B cell (primary cell): ENCODE measurements around the gene SFXN5. TPM values are rescaled to one million over a fixed set of nuclear protein-coding genes. Genes with fewer than 3 reads are reported as not detected.

Experiments used
- ATAC-seq: fragments of 200-7000 bp; cut with Tn5 transposase; one replicate; pipeline ENCODE4 v1.10.0; 2021; ENCODE audit warnings: low read depth, mild to moderate bottlenecking, moderate number of reproducible peaks, moderate library complexity
- CTCF ChIA-PET: fragments of 350-600 bp; sonication (Branson Sonifier 250); formaldehyde crosslinking; loops from one replicate; lab custom pipeline; 2021; ENCODE audit warnings: antibody characterized with exemption, inconsistent platforms; lab: Charles Lee
- POLR2A ChIA-PET: fragments of 350-600 bp; sonication (Branson Sonifier 250); formaldehyde crosslinking; loops from one replicate; lab custom pipeline; 2021; ENCODE audit warnings: antibody characterized with exemption; lab: Charles Lee
- DNase-seq: peaks from one replicate; pipeline ENCODE4 v3.0.0; 2013
- H2AFZ ChIP-seq: 2 replicates; pipeline ENCODE4 v1.6.1; 2012; ENCODE audit warnings: mild to moderate bottlenecking, low read depth, low read length; ENCODE audit not compliant: insufficient read depth, poor library complexity, severe bottlenecking
- H3K27ac ChIP-seq, 2 donors: 1 replicate in 1 of 2; 2 replicates in 1 of 2; pipeline ENCODE4 v1.5.1; 2012 to 2013; ENCODE audit warnings: low read length in 2 of 2, mild to moderate bottlenecking in 2 of 2, moderate library complexity in 1 of 2
- H3K27me3 ChIP-seq, 4 experiments: fragments of 200-600 bp in 1 of 4; sonication (generic) in 1 of 4; replicated peaks in 1 of 4; 1 replicate in 2 of 4; 2 replicates in 2 of 4; pipeline versions ENCODE4 v1.6.1 to v1.7.0; 2013 to 2016; ENCODE audit warnings: low read length in 3 of 4, mild to moderate bottlenecking in 2 of 4, mixed read lengths in 1 of 4, moderate library complexity in 1 of 4; ENCODE audit not compliant: insufficient read depth in 4 of 4, control insufficient read depth in 3 of 4; ENCODE audit errors: control extremely low read depth in 1 of 4
- H3K36me3 ChIP-seq, 2 experiments: replicated peaks in 1 of 2; 1 replicate in 1 of 2; 2 replicates in 1 of 2; pipeline versions ENCODE4 v1.6.1 to v1.7.1; 2013; ENCODE audit warnings: low read length in 1 of 2; ENCODE audit not compliant: insufficient read depth in 2 of 2, control insufficient read depth in 1 of 2; ENCODE audit errors: control extremely low read depth in 1 of 2, extremely low read depth in 1 of 2
- H3K4me1 ChIP-seq, 2 donors: fragments of 200-600 bp in 1 of 2; sonication (generic) in 1 of 2; 1 replicate in 1 of 2; 2 replicates in 1 of 2; pipeline versions ENCODE4 v1.5.1 to v1.6.1; 2013 to 2017; ENCODE audit warnings: low read length in 2 of 2; ENCODE audit not compliant: control insufficient read depth in 2 of 2, insufficient read depth in 2 of 2
- H3K4me2 ChIP-seq: replicated peaks from 2 replicates; pipeline ENCODE3; 2012; ENCODE audit warnings: mild to moderate bottlenecking, low read depth, low read length; ENCODE audit not compliant: poor library complexity, severe bottlenecking
- H3K4me3 ChIP-seq, 5 experiments: fragments of 200-600 bp in 1 of 5; sonication (generic) in 1 of 5; 1 replicate in 3 of 5; 2 replicates in 2 of 5; pipeline versions ENCODE4 v1.5.1 to v1.7.0; 2011 to 2016; ENCODE audit warnings: low read length in 4 of 5, mild to moderate bottlenecking in 4 of 5, low read depth in 2 of 5, control low read depth in 1 of 5, moderate library complexity in 1 of 5; ENCODE audit not compliant: insufficient read depth in 1 of 5; ENCODE audit errors: control extremely low read depth in 1 of 5, extremely low read depth in 1 of 5
- H3K79me2 ChIP-seq: fragments of 200-600 bp; sonication (generic); one replicate; pipeline ENCODE4 v1.6.0; 2016; ENCODE audit warnings: low read length; ENCODE audit not compliant: control insufficient read depth, insufficient read depth
- H3K9ac ChIP-seq: fragments of 200-600 bp; sonication (generic); 2 replicates; pipeline ENCODE4 v1.6.1; 2017; ENCODE audit warnings: mild to moderate bottlenecking, low read length, moderate library complexity
- H3K9me3 ChIP-seq, 3 donors: one replicate each; pipeline versions ENCODE4 v1.6.1 to v1.7.1; 2013; ENCODE audit warnings: low read length in 2 of 3; ENCODE audit not compliant: control insufficient read depth in 2 of 3, insufficient read depth in 1 of 3; ENCODE audit errors: control extremely low read depth in 1 of 3
- H4K20me1 ChIP-seq: 2 replicates; pipeline ENCODE4 v1.6.0; 2012; ENCODE audit warnings: mild to moderate bottlenecking, low read length; ENCODE audit not compliant: insufficient read depth, control insufficient read depth, poor library complexity, severe bottlenecking
- H3K27ac Mint-ChIP-seq: one replicate; pipeline ENCODE4 v1.8.0; 2021; ENCODE audit warnings: mixed read lengths
- H3K27me3 Mint-ChIP-seq: one replicate; pipeline ENCODE4 v1.8.0; 2021; ENCODE audit warnings: mixed read lengths
- H3K4me1 Mint-ChIP-seq: one replicate; pipeline ENCODE4 v1.8.0; 2021; ENCODE audit warnings: mixed read lengths
- H3K4me3 Mint-ChIP-seq: one replicate; pipeline ENCODE4 v1.8.0; 2021; ENCODE audit warnings: mixed read lengths
- H3K9me3 Mint-ChIP-seq: one replicate; pipeline ENCODE4 v1.8.0; 2022; ENCODE audit warnings: mixed read lengths; ENCODE audit not compliant: insufficient read depth
- EZH2 ChIP-seq: IDR thresholded peaks from 2 replicates; pipeline ENCODE4 v1.6.1; 2012; ENCODE audit warnings: borderline replicate concordance, low read depth, mild to moderate bottlenecking, moderate library complexity, low read length; ENCODE audit not compliant: insufficient read depth, poor library complexity, severe bottlenecking
- WGBS: methylation state at CpG from one replicate; pipeline ENCODE4 v1.1.5; 2013; ENCODE audit warnings: missing lambda C conversion rate; ENCODE audit not compliant: insufficient coverage; 5-methylcytosine and 5-hydroxymethylcytosine counted together
- intact Hi-C: fragments of 100-400 bp; cut with micrococcal nuclease; formaldehyde crosslinking; loops from one replicate; pipeline ENCODE4 v1.10.0; 2022
- polyA plus RNA-seq: library from polyadenylated mRNA; depleted of rRNA; stranded (reverse); fragments of >200 nt; gene quantifications from 2 replicates; pipeline ENCODE4 v1.2.3, GENCODE V29; 2012
- total RNA-seq, 2 donors: library from RNA; stranded (reverse); fragments of 120-200 nt in 1 of 2; gene quantifications; 1 replicate in 1 of 2; 2 replicates in 1 of 2; pipeline versions ENCODE4 v1.2.3 to v1.2.4, GENCODE V29; 2013 to 2022
- TF ChIP-seq, protein P1 (sequence below): fragments of 200-600 bp; IDR thresholded peaks from one replicate; pipeline ENCODE4 v1.8.0; 2022; ENCODE audit warnings: antibody characterized with exemption, mild to moderate bottlenecking

SFXN5 gene
- total and polyA plus RNA-seq, 2 donors (not counting 1 experiment from before 2014, with no cell fraction given): 8.0 to 16.9 TPM

DNA sequence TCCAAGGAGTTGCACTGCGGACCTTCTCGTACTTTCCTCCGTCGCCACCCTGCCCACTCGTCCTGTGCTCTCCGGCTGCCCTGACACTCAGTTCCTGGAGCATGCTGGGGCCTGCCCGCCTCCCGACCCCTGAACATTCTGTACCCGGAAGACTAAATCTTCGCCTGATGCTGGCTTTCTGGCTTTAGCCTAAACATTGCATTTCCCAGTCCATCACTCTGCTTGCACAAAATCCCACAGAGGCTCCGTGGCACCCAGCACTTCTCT lies 550 bp upstream of the SFXN5 start:
- ChIA-PET CTCF (interaction anchor here (1.0 to 2.5 kb wide), 3 partner anchors 105 to 141 kb away, joined by 3 to 11 read pairs (median 5); partner anchors contain the start of gene SMYD5), POLR2A (interaction anchor here (0.9 to 1.5 kb wide), 2 partner anchors 40 to 162 kb away, joined by 3 to 13 read pairs; partner anchors contain the start of genes CCT7, PRADC1 and RAB11FIP5)
- Histone ChIP-seq H3K4me1 (peaks cover 6 to 17% of the 10 kb centered on the region in 2 donors), H2AFZ (peak overlapping the region; percentile 96), H3K4me3 (peak overlapping the region; percentile 41 to 99 (median 86)), H3K27me3 (no peaks in the 10 kb centered on the region), H3K4me2 (peak overlapping the region; percentile 98), H3K9me3 (no peaks in the 10 kb centered on the region), H4K20me1 (no peaks in the 10 kb centered on the region), H3K27ac (no peak overlapping the region), H3K36me3 (no peaks in the 10 kb centered on the region), H3K79me2 (peaks cover 11% of the 10 kb centered on the region), H3K9ac (peak overlapping the region; percentile 96)
- ATAC-seq (no peak), DNase-seq (no peak)
- Mint-ChIP-seq H3K4me3 (peak overlapping the region; percentile 93), H3K4me1 (peaks cover 24% of the 10 kb centered on the region), H3K27me3 (no peaks in the 10 kb centered on the region), H3K27ac (peak overlapping the region; percentile 95), H3K9me3 (no peaks in the 10 kb centered on the region)
- 38% methylated on average over 11 of the region's 11 CpGs for WGBS
- intact Hi-C loops: loop anchor here (5.0 kb wide), 1 partner anchor 90 kb away; no protein-coding TSS in a partner anchor
- TF ChIP-seq EZH2: no peak
- TF ChIP-seq, protein P1, sequence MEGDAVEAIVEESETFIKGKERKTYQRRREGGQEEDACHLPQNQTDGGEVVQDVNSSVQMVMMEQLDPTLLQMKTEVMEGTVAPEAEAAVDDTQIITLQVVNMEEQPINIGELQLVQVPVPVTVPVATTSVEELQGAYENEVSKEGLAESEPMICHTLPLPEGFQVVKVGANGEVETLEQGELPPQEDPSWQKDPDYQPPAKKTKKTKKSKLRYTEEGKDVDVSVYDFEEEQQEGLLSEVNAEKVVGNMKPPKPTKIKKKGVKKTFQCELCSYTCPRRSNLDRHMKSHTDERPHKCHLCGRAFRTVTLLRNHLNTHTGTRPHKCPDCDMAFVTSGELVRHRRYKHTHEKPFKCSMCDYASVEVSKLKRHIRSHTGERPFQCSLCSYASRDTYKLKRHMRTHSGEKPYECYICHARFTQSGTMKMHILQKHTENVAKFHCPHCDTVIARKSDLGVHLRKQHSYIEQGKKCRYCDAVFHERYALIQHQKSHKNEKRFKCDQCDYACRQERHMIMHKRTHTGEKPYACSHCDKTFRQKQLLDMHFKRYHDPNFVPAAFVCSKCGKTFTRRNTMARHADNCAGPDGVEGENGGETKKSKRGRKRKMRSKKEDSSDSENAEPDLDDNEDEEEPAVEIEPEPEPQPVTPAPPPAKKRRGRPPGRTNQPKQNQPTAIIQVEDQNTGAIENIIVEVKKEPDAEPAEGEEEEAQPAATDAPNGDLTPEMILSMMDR: no peak

DNA sequence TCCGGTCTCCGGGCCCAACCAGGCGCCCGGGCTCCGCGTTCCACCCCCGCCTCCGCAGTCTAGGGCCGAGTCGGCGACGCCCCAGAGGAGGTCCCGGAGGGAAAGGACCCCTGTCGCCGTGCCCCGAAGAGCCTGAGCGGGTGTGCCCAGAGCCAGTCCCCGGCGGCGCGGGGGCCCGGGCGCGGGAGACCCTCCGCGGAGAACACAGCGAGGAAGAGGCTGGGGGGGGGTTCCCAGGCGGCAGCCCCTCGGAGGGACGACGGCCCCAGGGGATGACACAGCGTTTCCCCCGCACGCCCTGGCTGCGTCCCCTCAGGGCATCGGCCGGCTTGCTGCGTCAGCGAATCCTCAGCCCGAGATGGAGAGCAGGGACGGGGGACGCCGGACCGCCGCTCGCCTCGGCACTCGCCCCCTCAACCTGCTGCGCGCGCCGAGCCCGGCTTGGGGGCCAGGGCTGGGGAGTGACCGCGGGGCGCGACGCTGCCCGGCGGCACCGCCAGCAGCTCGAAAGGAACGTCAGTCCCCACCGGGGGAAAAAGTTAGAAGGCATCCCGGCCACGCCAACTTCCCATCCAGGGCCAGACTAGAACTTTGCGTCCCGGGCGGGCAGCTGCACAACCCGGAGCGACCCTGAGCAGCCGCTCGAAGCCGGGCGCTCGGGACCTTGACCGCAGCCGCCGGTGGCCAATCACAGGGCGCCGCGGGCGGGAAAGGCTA lies 711 bp downstream of the SFXN5 start:
- intact Hi-C loops: loop anchor here (1.0 to 5.0 kb wide), 7 partner anchors 42 to 214 kb away; partner anchors contain the start of genes FBXO41, PRADC1 and SMYD5
- Histone ChIP-seq H3K4me2 (peak overlapping the region; percentile 98), H3K9me3 (no peaks in the 10 kb centered on the region), H3K36me3 (no peaks in the 10 kb centered on the region), H3K9ac (peak overlapping the region; percentile 96), H4K20me1 (no peaks in the 10 kb centered on the region), H2AFZ (peak overlapping the region; percentile 96), H3K27me3 (no peaks in the 10 kb centered on the region), H3K4me3 (peak overlapping the region; percentile 26 to 99 (median 86)), H3K79me2 (peaks cover 14% of the 10 kb centered on the region), H3K4me1 (peaks cover 6 to 17% of the 10 kb centered on the region in 2 donors), H3K27ac (peak overlapping the region in 1 of 2 donors; percentile 84)
- H3K27me3 Mint-ChIP-seq: no peaks in the 10 kb centered on the region
- H3K4me3 Mint-ChIP-seq: peak overlapping the region; percentile 93
- ChIA-PET CTCF (interaction anchor here (0.5 to 2.9 kb wide), 4 partner anchors 11 to 178 kb away, joined by 3 to 14 read pairs (median 8); partner anchors contain the start of gene SMYD5), POLR2A (interaction anchor here (1.5 kb wide), 1 partner anchor 163 kb away, joined by 13 read pairs; the partner anchor contains the start of genes CCT7 and PRADC1)
- WGBS: under 1% methylated on average over 83 of the region's 83 CpGs
- H3K4me1 Mint-ChIP-seq: peaks cover 24% of the 10 kb centered on the region
- TF ChIP-seq, protein P1: no peak
- no peak for TF ChIP-seq EZH2
- peak overlapping the region; percentile 95 for H3K27ac Mint-ChIP-seq
- DNase-seq (no peak), ATAC-seq (peak; percentile 4)
- H3K9me3 Mint-ChIP-seq: no peaks in the 10 kb centered on the region
